ENCODE results near the gene CHCHD5.
A peak's percentile ranks its signal among the peaks of the same experiment; 100 is the strongest.

Gene CHCHD5

DNA sequence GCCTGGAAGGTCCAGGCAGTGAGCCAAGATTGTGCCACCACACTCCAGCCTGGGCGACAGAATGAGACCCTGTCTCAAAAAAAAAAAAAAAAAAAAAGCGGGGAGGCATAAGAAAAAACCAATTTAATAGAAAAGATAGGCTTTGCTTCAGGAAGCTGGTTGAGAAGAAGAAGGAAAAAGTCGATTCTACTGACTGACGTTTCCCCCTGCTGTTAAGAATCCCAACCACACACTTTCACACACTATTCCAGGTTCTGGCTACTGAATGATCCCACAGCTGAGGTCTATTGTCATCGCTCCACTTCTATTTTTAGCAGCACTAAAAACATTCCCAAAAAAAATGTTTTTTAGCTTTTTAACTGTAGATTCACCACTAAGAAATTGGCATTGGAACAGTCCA lies 6.7 kb upstream of the CHCHD5 start:
- DNase-seq, result no peak
- TF ChIP-seq POLR2A (IDR thresholded peaks at IDR 0.05; ENCODE audit: low read length) (no peak), GATA1 (IDR thresholded peaks at IDR 0.05; ENCODE audit: low read depth, low read length) (no peak)

DNA sequence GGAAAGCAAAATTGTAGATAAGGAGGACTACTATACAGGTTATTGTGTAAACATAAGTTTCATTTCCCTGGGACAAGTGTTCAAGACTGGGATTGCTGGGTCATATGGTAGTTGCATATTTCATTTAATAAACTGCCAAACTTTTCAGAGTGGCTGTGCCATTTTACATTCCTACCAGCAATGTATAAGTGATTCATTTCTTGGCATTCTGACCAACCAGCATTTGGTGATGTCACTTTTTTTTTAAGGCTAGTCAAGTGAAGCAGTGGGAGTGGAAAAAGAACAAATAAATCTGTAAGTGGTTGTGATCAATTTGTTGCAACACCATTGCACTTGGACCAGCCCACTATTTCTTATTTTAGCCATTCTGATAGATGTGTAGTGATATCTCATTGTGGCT lies 5.2 kb upstream of the CHCHD5 start:
- DNase-seq, result peak; percentile 5 to 34
- TF ChIP-seq GATA1 (IDR thresholded peaks at IDR 0.05; ENCODE audit: low read depth, low read length), result no peak
- TF ChIP-seq POLR2A (IDR thresholded peaks at IDR 0.05; ENCODE audit: low read length), result no peak

DNA sequence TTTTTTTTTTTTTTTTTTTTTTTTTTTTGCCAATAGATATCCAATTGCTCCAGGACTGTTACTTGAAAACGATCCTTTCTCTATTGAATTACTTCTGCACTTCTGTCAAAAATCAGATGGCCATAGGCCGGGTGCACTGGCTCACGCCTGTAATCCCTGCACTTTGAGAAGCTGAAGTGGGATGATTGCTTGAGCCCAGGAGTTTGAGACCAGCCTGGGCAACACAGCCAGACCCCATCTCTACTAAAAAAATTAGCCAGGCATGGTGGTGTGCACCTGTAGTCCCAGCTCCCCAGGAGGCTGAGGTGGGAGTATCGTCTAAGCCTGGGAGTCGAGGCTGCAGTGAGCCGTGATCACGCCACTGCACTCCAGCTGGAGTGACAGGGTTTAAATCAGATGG lies 4.3 kb upstream of the CHCHD5 start:
- TF ChIP-seq POLR2A (IDR thresholded peaks at IDR 0.05; ENCODE audit: low read length), result no peak
- TF ChIP-seq GATA1 (IDR thresholded peaks at IDR 0.05; ENCODE audit: low read depth, low read length), result no peak
- no peak for DNase-seq

DNA sequence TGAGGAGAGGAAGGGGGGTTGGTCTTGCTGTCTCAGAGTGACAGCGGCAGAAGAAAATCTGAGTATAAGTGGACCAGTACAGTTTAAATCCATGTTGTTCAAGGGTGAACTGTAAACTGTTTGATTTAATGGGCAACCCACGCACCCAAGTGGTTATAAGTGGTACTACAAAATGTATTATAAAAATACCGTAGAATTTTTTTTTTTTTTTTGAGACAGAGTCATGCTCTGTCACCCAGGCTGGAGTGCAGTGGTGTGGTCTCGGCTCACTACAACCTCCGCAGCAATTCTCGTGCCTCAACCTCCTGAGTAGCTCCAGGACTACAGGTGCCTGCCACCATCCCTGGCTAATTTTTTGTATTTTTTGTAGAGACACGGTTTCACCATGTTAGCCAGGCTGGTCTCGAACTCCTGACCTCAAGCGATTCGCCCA lies 2.1 kb upstream of the CHCHD5 start:
- DNase-seq, result peak; percentile 72 to 79
- no peak for TF ChIP-seq GATA1 (IDR thresholded peaks at IDR 0.05; ENCODE audit: low read depth, low read length)
- no peak for TF ChIP-seq POLR2A (IDR thresholded peaks at IDR 0.05; ENCODE audit: low read length)

DNA sequence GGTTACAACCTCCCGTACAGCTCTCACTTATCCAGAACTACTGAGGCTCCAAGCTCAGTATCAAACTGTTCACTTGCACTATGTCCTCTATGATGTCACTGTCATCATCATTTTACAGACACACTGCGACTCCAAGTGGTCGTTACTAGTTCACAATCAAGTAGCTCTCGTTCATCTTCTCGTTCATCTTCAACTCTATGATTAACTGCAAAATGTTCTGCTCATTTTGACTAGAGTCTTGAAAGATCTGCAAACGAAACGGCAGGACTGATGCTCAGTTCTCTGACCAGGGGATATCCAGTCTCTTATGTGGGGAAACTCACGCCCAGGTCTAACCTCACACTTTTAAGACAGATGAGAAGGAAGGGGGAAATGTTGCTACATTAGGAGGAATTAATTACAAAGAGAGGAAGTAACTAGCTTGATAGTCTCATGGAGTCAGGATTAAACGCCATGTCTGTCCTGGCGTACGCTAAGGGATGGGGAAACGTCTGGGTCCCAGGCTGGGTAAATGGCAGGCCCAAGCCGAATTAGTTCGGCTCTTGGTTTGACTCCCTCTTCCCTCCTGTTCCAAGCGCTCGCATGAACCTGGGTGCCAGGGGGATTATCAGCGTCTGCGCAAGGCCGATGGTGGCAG lies 794 bp upstream of the CHCHD5 start:
- TF ChIP-seq POLR2A (IDR thresholded peaks at IDR 0.05; ENCODE audit: low read length) (no peak), GATA1 (IDR thresholded peaks at IDR 0.05; ENCODE audit: low read depth, low read length) (no peak)
- DNase-seq, result peak; percentile 59 to 62

DNA sequence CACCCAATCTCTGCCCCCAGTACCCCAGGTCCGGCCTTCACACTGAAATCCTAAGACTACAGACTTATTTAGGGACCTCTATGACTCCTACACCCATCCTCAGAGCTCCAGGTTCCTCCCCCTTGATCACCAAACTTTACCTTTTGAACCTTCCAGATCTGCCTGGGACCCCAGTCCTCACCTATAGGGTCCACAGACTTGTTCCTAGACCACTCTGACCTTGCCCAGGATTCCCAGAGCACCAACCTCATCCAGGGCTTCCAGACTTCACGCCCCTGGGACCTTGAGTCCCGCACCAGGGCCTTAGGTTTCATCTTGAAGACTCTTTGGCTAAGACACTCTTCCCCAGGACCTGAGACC lies 462 bp downstream of the CHCHD5 start:
- no peak for TF ChIP-seq GATA1 (IDR thresholded peaks at IDR 0.05; ENCODE audit: low read depth, low read length)
- TF ChIP-seq POLR2A (IDR thresholded peaks at IDR 0.05; ENCODE audit: low read length), result no peak
- DNase-seq, result no peak

DNA sequence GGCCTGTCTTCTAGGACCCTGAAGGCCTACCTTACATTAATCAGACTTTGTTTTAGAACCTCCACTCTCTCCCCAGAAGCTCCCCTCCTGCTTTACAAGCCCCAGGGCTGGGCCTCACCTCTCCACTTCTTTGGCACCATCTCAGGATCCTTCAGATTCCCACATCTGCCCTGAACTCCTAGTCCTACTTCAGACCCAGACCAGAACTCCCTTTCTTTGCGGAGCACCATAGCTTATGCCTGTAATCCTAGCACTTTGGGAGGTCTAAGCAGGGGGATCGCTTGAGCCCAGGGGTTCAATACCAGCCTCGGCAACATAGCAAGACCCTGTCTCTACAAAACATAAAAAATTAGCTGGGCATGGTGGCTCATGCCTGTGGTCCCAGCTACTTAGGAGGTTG lies 991 bp downstream of the CHCHD5 start:
- TF ChIP-seq GATA1 (IDR thresholded peaks at IDR 0.05; ENCODE audit: low read depth, low read length) (no peak), POLR2A (IDR thresholded peaks at IDR 0.05; ENCODE audit: low read length) (no peak)

GRCh38 chr2:112585873-112586464 lies 1.6 kb downstream of the CHCHD5 start:
- TF ChIP-seq POLR2A (IDR thresholded peaks at IDR 0.05; ENCODE audit: low read length) (no peak), GATA1 (IDR thresholded peaks at IDR 0.05; ENCODE audit: low read depth, low read length) (no peak)
- no peak for DNase-seq

More for the DNA sequence above, 991 bp downstream of the CHCHD5 start:
- DNase-seq, result no peak

DNA sequence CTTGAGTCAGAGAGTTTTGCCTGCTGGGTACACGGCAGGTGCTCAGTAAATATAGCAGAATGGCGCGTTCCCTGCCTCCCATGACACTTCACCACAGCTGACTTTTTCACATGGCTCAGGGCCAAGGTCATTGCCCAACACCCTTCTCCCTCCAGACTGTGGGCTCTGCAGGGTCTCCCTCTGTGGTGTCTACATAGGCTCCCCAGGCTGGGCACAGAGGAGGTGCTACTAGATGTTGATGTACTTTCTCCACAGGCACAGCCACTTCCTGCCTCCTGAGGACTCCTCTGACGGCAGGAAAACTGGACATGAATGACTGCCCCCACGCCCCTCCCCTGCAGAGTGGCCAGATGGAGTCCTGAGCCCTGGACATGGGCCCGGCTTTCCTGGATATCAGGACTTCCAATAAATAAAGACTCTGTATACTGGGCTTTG lies 4.2 kb downstream of the CHCHD5 start:
- DNase-seq, result no peak
- TF ChIP-seq GATA1 (IDR thresholded peaks at IDR 0.05; ENCODE audit: low read depth, low read length) (no peak), POLR2A (IDR thresholded peaks at IDR 0.05; ENCODE audit: low read length) (no peak)

DNA sequence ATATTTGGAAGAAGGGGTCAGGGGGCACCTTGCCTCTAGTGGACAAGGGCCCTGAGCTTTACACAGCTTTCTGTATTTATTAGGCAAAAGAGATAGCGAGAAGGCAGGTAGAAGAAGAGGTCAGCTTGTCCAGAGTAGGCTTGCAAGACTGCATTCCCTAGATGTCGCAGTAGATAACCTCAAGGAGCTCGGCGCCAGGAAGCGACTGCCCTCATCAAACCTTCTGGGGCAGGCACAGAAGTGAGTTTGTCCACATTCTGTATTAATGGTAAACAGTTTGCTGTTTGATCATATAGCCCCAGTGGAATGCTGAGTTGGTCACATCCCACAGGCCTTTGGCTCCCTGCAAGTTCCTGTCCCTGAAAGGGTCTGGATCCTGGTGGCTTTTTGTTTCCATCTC lies 7.0 kb downstream of the CHCHD5 start:
- DNase-seq, result no peak
- TF ChIP-seq POLR2A (IDR thresholded peaks at IDR 0.05; ENCODE audit: low read length) (no peak), GATA1 (IDR thresholded peaks at IDR 0.05; ENCODE audit: low read depth, low read length) (no peak)

DNA sequence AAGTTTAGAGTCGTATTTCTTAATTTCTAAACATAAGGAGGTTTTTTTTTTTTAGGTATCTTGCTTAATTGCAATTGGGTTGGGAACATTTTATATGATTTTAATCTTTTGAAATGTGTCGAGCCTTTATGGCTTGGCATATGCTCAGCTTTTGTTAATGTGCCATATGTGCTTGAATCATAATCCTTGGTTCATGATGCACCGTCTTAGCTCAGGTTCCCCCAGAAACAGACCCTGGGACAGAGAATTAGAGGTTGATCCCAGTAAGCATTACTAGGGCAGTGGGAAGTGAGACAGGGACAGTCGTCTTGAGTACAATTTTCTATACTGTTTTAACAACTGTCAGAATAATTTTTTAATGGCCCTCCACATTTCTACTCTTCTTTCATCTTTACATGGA lies 9.3 kb downstream of the CHCHD5 start:
- no peak for TF ChIP-seq POLR2A (IDR thresholded peaks at IDR 0.05; ENCODE audit: low read length)
- TF ChIP-seq GATA1 (IDR thresholded peaks at IDR 0.05; ENCODE audit: low read depth, low read length), result no peak

DNA sequence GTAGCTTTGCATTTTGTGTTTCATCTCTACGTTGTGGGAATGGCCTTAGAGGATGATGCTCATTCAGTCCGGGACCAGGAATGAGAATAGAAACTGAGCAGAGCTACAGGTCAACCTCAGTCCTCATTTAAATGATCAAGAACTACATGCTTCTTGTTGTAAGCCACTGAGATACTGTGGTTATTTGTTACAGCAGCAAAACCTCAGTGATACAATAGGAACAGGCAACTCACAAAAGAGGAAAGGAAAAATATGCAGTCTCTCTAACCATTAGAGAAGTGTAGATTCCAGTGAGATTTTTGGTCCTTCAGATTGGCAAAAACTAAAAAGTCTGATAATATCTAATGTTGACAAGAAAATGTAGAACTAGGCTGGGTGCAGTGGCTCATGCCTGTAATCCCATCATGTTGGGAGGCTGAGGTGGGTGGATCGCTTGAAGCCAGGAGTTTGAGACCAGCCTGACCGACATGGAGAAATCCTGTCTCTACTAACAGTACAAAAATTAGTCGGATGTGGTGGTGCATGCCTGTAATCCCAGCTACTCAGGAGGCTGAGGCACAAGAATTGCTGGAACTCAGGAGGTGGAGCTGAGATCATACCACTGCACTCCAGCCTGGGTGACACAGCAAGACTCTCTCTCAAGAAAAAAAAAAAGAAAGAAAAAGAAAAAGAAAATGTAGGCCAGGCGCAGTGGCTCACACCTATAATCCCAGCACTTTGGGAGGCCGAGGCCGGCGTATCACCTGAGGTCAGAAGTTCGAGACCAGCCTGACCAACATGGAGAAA lies 13.3 kb downstream of the CHCHD5 start:
- no peak for TF ChIP-seq GATA1 (IDR thresholded peaks at IDR 0.05; ENCODE audit: low read depth, low read length)
- TF ChIP-seq POLR2A (IDR thresholded peaks at IDR 0.05; ENCODE audit: low read length), result no peak
- DNase-seq, result no peak

More for the DNA sequence above, 9.3 kb downstream of the CHCHD5 start:
- DNase-seq, result no peak

DNA sequence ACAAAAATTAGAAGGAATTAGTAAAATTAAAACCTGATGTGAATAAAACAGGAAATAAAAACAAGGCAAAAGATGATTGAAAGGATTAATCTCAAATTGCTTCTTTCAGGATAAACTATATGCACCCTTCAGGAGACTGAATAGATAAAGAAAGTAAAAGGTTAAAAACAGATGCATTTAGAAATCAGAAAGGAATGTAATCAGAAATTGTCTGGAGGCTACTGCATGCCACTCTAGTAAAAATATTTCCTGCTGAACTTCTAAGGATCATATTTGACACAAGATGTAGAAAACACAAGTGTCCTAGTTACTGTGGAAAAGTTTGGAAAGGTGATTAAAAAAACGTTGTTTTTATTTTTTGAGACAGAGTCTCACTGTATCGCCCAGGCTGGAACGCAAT lies 16.2 kb downstream of the CHCHD5 start:
- TF ChIP-seq GATA1 (IDR thresholded peaks at IDR 0.05; ENCODE audit: low read depth, low read length) (no peak), POLR2A (IDR thresholded peaks at IDR 0.05; ENCODE audit: low read length) (no peak)
- DNase-seq, result no peak

GRCh38 chr2:112601754-112602153 lies 17.3 kb downstream of the CHCHD5 start:
- TF ChIP-seq GATA1 (IDR thresholded peaks at IDR 0.05; ENCODE audit: low read depth, low read length) (no peak), POLR2A (IDR thresholded peaks at IDR 0.05; ENCODE audit: low read length) (no peak)
- no peak for DNase-seq
